Upper lobe of left lung (tissue), 6 donors: ENCODE measurements around the gene HERPUD1. TPM values are rescaled to one million over a fixed set of nuclear protein-coding genes. Genes with fewer than 3 reads are reported as not detected.

Experiments used
- ATAC-seq, 2 donors: fragments of 200-7000 bp; cut with Tn5 transposase; one replicate each; pipeline ENCODE4 v1.9.1; 2022; ENCODE audit warnings: mild to moderate bottlenecking in 2 of 2, moderate library complexity in 2 of 2; ENCODE audit not compliant: low FRiP score in 2 of 2
- DNase-seq, 2 donors: peaks; one replicate each; pipeline ENCODE4 v3.0.0-alpha.2; 2019 to 2020
- H3K27ac ChIP-seq, 4 donors: fragments of 200-600 bp; sonication (generic); one replicate each; pipeline ENCODE4 v1.5.1; 2016 to 2019
- H3K27me3 ChIP-seq, 4 donors: fragments of 200-600 bp; sonication (generic); one replicate each; pipeline ENCODE4 v1.5.1; 2017 to 2019
- H3K36me3 ChIP-seq, 4 donors: fragments of 200-600 bp; sonication (generic); one replicate each; pipeline ENCODE4 v1.5.1; 2016 to 2019
- H3K4me1 ChIP-seq, 4 donors: fragments of 200-600 bp; sonication (generic); one replicate each; pipeline ENCODE4 v1.5.1; 2018 to 2019
- H3K4me3 ChIP-seq, 4 donors: fragments of 200-600 bp; sonication (generic); one replicate each; pipeline ENCODE4 v1.5.1; 2017 to 2019; ENCODE audit warnings: mild to moderate bottlenecking in 2 of 4, moderate library complexity in 1 of 4
- H3K9me3 ChIP-seq, 4 donors: fragments of 200-600 bp; sonication (generic); one replicate each; pipeline ENCODE4 v1.5.1; 2018 to 2019
- EP300 ChIP-seq, 4 donors: sonication (generic); formaldehyde crosslinking; IDR thresholded peaks; one replicate each; pipeline ENCODE4 v1.5.1; 2017; ENCODE audit warnings: antibody characterized with exemption in 4 of 4, control low read depth in 2 of 4
- POLR2A ChIP-seq, 4 donors: fragments of 450-650 bp; IDR thresholded peaks; one replicate each; pipeline ENCODE4 v1.5.1; 2016 to 2017; ENCODE audit warnings: antibody characterized with exemption in 4 of 4, mild to moderate bottlenecking in 2 of 4
- POLR2AphosphoS5 ChIP-seq, 2 donors: sonication (generic); formaldehyde crosslinking; IDR thresholded peaks; one replicate each; pipeline ENCODE4 v1.5.1; 2017; ENCODE audit warnings: antibody characterized with exemption in 2 of 2
- WGBS, 2 donors: methylation state at CpG; one replicate each; pipeline ENCODE4 v1.1.5; 2017 to 2018; 5-methylcytosine and 5-hydroxymethylcytosine counted together
- total RNA-seq, 6 donors: library from RNA; depleted of rRNA in 4 of 6; stranded (reverse); fragments of >200 nt in 4 of 6; gene quantifications; one replicate each; pipeline versions ENCODE4 v1.1.0 to v1.2.1, GENCODE V29; 2016 to 2021
- TF ChIP-seq, protein P1 (sequence below), 6 experiments: fragments of 450-650 bp in 4 of 6; fragments of 200-600 bp in 2 of 6; sonication (generic) in 2 of 6; IDR thresholded peaks; one replicate each; pipeline ENCODE4 v1.5.1; 2016 to 2019; ENCODE audit warnings: antibody characterized with exemption in 6 of 6
- donor health status: DM: no; HTN: no; CAD: no; lungs with moderate emphysema.
- donor health status: DM: no; HTN: yes; CAD: no; lungs with severe emphysema.

The HERPUD1 gene
- total RNA-seq, 6 donors from 2014 or later: 81.0 to 283 (median 196) TPM

DNA sequence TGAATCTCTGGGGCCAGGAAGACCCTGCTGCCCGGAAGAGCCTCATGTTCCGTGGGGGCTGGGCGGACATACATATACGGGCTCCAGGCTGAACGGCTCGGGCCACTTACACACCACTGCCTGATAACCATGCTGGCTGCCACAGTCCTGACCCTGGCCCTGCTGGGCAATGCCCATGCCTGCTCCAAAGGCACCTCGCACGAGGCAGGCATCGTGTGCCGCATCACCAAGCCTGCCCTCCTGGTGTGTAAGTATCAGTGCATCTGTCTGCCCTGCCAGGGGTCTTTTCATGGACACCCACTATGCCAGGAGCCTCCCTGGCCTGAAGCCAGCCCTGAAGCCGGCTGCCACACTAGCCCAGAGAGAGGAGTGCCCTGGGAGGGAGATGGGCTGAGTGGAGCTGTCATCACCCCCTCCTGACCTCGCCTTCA lies 29.9 kb downstream of the HERPUD1 start, which contains the start of gene CETP:
CETP (plus strand) TSS at position 100 of the 431 bp plus-strand sequence; CDS start at position 130, 30 bp downstream.
- H3K27ac ChIP-seq: peak within 1 kb of the TSS in 3 of 4 donors; percentile 32 to 67 (median 63)
- peak in 1 of 2 donors; percentile 66 for DNase-seq
- WGBS, 2 donors: 67 to 79% methylated on average over 9 to 10 of the region's 12 CpGs
- H3K27me3 ChIP-seq: no peaks in the 10 kb centered on the region
- H3K36me3 ChIP-seq: no peaks in the 10 kb centered on the region
- H3K4me1 ChIP-seq: peaks cover 34 to 45% (median 41%) of the 10 kb centered on the region in 4 donors
- ATAC-seq: peak in 1 of 2 donors; percentile 10
- no peak within 1 kb of the TSS for H3K4me3 ChIP-seq
- H3K9me3 ChIP-seq: no peaks in the 10 kb centered on the region
- no peak for TF ChIP-seq EP300 (IDR thresholded peaks at IDR 0.05)
- TF ChIP-seq POLR2A (IDR thresholded peaks at IDR 0.05): no peak

DNA sequence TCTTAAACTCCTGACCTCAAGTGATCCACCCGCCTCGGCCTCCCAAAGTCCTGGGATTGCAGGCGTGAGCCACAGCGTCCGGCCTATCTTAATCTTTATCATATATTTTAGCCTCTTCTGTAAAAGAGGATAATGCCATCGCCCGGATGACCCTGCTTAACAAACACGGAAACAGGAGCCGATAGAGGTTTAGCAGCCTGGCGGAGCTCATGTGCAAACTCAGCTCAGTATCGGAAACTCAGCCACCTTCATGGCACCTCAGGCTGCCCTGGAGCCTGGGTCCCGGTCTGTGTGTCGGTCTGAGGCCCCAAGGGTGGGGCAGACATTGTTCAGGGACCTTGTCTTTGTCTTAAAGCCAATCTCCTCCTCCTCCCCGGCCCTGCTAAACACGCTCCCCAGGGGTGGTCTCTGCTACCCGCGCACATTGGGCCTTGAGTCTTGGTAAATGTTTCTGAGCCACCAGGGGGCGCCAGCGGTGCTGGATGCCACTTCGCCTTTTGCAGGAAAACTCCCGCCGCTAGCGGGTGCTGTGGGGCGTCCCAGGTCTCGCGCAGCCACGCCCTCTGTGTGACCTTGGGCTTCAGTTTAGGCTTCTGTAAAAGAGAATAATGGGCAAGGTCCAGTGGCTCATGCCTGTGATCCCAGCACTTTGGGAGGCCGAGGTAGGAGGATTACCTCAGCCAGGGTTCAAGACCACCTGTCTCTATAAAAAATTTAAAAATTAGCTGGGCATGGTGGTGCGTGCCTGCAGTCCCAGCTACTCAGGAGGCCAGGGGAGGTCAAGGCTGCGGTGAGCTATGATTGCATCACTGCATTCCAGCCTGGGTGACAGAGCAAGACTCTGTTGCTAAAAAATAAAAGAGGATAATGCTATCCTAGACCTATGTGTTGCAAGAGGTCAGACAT lies 32.6 kb downstream of the HERPUD1 start:
- Histone ChIP-seq H3K4me1 (peaks cover 34 to 48% (median 41%) of the 10 kb centered on the region in 4 donors), H3K27me3 (no peaks in the 10 kb centered on the region), H3K27ac (peak overlapping the region in 1 of 4 donors; percentile 31), H3K4me3 (no peak overlapping the region), H3K36me3 (no peaks in the 10 kb centered on the region), H3K9me3 (no peaks in the 10 kb centered on the region)
- TF ChIP-seq EP300 (IDR thresholded peaks at IDR 0.05): no peak
- TF ChIP-seq, protein P1, sequence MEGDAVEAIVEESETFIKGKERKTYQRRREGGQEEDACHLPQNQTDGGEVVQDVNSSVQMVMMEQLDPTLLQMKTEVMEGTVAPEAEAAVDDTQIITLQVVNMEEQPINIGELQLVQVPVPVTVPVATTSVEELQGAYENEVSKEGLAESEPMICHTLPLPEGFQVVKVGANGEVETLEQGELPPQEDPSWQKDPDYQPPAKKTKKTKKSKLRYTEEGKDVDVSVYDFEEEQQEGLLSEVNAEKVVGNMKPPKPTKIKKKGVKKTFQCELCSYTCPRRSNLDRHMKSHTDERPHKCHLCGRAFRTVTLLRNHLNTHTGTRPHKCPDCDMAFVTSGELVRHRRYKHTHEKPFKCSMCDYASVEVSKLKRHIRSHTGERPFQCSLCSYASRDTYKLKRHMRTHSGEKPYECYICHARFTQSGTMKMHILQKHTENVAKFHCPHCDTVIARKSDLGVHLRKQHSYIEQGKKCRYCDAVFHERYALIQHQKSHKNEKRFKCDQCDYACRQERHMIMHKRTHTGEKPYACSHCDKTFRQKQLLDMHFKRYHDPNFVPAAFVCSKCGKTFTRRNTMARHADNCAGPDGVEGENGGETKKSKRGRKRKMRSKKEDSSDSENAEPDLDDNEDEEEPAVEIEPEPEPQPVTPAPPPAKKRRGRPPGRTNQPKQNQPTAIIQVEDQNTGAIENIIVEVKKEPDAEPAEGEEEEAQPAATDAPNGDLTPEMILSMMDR (IDR thresholded peaks at IDR 0.05): peak; percentile 88 to 95 (median 93)
- peak in 1 of 2 donors; percentile 18 for TF ChIP-seq POLR2AphosphoS5 (IDR thresholded peaks at IDR 0.05)
- TF ChIP-seq POLR2A (IDR thresholded peaks at IDR 0.05): no peak
- peak; percentile 89 to 95 for DNase-seq
- ATAC-seq: peak; percentile 87 to 88
- 48 to 51% methylated on average over 25 to 30 of the region's 30 CpGs for WGBS, 2 donors

DNA sequence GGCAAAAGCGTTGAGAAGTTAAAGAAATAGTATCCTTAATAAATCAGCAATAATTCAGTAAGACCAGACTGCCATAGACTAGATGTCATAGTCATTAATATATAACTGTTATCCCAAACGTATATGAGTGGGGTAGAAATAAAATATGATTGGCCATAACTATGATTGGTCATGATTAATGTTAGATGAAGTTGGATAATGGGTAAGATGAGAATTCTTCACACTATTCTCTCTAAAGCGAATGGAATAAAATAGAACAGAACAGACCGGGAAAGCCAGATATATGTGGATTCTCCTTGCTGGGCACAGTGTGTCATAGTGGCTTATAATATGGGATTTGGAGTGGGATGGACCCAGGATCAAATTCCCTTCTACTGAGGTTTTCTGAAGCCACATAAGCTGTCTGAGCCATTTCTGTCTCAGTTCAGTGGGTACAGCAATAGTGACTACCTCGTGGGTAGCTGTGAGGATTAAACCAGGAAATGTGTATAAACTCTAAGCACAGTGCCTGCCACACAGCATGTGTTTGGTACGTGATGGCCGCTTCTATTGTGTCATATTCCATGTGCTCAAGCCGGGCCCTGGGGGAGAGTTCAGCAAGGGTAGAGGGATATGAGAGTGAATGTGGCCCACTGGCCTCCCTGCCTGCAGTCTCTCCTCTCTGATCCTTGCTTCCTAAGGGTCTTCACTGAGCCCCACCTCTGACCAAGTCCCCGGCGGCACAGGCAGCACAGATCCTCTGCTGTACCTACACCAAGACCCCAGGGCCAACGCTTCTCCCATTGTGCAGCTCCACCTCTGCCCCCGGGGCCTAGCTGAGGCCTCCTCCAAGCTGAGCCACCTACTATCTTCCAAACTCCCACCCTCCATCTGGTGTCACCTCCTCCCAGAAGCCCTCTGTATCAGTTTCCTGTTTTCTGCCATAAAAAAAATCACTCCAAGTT lies 33.5 kb downstream of the HERPUD1 start:
- TF ChIP-seq EP300 (IDR thresholded peaks at IDR 0.05) (no peak), POLR2AphosphoS5 (IDR thresholded peaks at IDR 0.05) (no peak)
- H3K27me3 ChIP-seq: no peaks in the 10 kb centered on the region
- DNase-seq: no peak
- WGBS, 2 donors: 72 to 74% methylated on average over 12 of the region's 12 CpGs
- H3K27ac ChIP-seq: peak overlapping the region in 3 of 4 donors; percentile 2 to 54 (median 27)
- no peaks in the 10 kb centered on the region for H3K9me3 ChIP-seq
- ATAC-seq: no peak
- peaks cover 34 to 47% (median 40%) of the 10 kb centered on the region in 4 donors for H3K4me1 ChIP-seq
- no peaks in the 10 kb centered on the region for H3K36me3 ChIP-seq
- no peak overlapping the region for H3K4me3 ChIP-seq

DNA sequence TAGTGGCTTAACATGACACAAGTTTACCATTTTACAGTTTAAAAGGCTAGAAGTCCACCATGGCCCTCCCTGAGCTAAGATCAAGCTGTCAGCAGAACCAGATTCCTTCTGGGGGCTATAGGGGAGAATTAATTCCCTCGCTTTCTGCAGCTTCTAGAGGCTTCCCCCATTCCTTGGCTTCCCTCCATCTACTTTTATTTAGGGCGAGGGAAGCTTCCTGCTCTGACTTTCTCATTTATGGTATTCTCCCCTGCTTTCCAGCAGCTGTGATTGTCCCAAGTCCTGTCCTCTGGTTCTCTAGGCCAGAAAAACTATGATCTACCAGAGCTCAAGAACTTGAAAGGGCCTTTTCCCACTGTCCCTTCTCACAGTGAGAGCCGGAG lies 34.1 kb downstream of the HERPUD1 start:
- no peak overlapping the region for H3K4me3 ChIP-seq
- TF ChIP-seq, protein P1 (IDR thresholded peaks at IDR 0.05): no peak
- TF ChIP-seq POLR2A (IDR thresholded peaks at IDR 0.05) (no peak), POLR2AphosphoS5 (IDR thresholded peaks at IDR 0.05) (no peak), EP300 (IDR thresholded peaks at IDR 0.05) (no peak)
- WGBS, 2 donors: 64 to 76% methylated on average over 3 of the region's 3 CpGs
- ATAC-seq (no peak), DNase-seq (no peak)
- H3K27me3 ChIP-seq: no peaks in the 10 kb centered on the region
- peaks cover 30 to 40% (median 34%) of the 10 kb centered on the region in 4 donors for H3K4me1 ChIP-seq
- H3K36me3 ChIP-seq: no peaks in the 10 kb centered on the region
- peak overlapping the region in 3 of 4 donors; percentile 2 to 54 (median 27) for H3K27ac ChIP-seq
- H3K9me3 ChIP-seq: no peaks in the 10 kb centered on the region

DNA sequence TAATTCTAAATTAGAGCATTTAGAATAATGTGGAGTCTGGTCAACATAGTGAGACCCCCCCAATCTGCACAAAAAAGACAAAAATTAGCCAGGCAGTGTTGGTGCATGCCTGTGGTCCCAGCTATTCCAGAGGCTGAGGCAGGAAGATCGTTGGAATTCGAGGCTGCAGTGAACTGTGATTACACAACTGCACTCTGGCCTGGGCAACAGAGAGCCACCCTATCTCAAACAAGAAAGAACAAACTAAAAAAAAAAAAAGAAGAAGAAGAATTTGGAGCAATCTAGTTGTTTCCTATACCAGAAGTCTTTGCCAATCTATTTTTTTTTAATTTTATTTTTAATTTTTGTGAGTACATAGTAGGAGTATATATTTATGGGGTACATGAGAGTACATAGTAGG lies 35.8 kb downstream of the HERPUD1 start:
- H3K4me3 ChIP-seq: no peak overlapping the region
- no peak for ATAC-seq
- no peak for TF ChIP-seq POLR2A (IDR thresholded peaks at IDR 0.05)
- TF ChIP-seq, protein P1 (IDR thresholded peaks at IDR 0.05): no peak
- 29 to 33% methylated on average over 2 of the region's 2 CpGs for WGBS, 2 donors
- no peaks in the 10 kb centered on the region for H3K27me3 ChIP-seq
- H3K27ac ChIP-seq: no peak overlapping the region
- H3K36me3 ChIP-seq: no peaks in the 10 kb centered on the region
- no peak for DNase-seq
- H3K9me3 ChIP-seq: no peaks in the 10 kb centered on the region
- H3K4me1 ChIP-seq: peaks cover 19 to 28% (median 21%) of the 10 kb centered on the region in 4 donors
